DMS 273 treated with DMSO at 0.1 percent for 48 hours (cell line): ENCODE results near the gene FN3KRP.
"Not testable (repeated sequence)": the region's sequence is repeated elsewhere in the genome, so short reads cannot be mapped to it uniquely, and the experiment has no call there.

Experiments used
- DNase-seq: peaks from one replicate; lab custom pipeline; 2025; lab: John Stamatoyannopoulos, UW

Gene FN3KRP

DNA sequence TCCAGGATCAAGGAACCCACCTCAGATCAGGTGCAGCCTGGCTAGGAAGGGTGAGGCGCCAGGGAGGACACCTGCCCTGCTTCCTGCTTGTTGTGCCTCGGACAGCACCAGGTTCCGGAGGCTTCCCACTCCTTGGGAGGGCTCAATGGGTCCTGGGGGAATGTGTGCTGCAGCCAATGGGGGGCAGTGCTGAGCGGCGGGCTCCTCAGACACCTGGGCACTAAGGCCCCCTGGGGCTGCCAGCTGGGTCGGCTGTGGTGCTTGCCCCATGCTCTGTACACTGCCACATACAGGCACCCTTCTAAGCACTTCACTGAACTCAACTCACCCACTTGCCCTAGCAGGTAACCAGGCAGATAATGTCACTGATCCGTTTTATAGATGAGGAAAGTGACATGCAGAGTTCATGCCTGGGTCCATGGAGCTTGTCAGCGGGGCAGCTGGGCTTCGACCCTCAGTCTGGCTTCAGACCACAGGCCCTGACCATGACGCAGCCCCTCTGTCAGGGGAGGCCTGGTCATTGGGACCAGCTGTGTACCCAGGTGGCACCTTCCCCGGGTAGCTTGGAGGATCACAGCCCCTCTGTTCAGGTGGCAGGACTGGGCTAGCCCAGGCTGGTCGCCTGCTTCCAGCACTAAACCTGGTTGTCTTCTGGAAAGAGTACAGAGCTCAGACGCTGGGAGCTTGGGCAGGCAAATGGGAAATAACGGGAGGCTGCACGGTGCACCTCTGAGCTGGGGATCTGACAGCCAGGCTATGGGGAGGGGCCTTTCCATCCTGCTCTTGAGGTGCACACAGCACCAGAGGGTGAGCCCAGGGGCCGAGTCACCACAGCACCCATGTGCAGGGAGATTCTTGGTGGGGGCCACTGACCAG lies 27.1 kb downstream of the FN3KRP start:
- DNase-seq = no peak

DNA sequence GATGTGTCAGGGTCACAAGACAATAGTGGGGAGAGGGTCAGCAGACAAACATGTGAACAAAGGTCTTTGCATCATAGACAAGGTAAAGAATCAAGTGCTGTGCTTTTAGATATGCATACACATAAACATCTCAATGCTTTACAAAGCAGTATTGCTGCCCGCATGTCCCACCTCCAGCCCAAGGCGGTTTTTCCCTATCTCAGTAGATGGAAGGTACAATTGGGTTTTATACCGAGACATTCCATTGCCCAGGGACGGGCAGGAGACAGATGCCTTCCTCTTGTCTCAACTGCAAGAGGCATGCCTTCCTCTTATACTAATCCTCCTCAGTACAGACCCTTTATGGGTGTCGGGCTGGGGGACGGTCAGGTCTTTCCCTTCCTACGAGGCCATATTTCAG lies 28.2 kb downstream of the FN3KRP start:
- not testable (repeated sequence) for DNase-seq

DNA sequence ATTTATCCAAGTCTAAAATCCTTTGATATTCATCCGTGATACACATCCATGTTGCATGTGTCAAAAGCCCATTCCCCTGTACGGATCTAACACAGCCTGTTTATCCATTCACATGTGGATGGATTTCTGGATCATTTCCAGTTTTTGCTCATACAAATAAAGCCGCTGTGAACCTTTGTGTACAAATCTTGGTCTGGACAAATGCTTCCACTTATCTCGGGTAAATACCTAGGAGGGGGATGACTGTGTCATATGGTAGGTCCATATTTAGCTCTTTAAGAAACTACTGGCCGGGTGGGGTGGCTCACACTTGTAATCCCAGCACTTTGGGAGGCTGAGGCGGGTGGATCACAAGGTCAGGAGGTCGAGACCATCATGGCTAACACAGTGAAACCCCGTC lies 29.0 kb downstream of the FN3KRP start:
- no peak for DNase-seq

DNA sequence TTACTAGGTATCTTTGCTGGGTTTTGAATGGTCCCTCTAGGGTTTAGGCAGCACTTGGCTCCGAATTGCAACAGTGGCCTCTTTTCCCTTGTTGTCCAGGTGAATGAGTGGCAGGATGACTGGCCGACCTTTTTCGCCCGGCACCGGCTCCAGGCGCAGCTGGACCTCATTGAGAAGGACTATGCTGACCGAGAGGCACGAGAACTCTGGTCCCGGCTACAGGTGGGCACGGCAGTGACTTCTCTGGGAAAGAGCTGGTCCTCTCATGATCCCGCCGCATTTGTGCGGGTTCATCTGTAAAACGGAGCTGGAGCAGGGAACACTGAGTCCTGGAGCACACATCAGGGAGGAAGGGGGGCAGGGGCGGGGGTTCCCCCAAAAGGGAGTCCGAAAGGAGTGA lies 32.2 kb downstream of the FN3KRP start:
- no peak for DNase-seq

DNA sequence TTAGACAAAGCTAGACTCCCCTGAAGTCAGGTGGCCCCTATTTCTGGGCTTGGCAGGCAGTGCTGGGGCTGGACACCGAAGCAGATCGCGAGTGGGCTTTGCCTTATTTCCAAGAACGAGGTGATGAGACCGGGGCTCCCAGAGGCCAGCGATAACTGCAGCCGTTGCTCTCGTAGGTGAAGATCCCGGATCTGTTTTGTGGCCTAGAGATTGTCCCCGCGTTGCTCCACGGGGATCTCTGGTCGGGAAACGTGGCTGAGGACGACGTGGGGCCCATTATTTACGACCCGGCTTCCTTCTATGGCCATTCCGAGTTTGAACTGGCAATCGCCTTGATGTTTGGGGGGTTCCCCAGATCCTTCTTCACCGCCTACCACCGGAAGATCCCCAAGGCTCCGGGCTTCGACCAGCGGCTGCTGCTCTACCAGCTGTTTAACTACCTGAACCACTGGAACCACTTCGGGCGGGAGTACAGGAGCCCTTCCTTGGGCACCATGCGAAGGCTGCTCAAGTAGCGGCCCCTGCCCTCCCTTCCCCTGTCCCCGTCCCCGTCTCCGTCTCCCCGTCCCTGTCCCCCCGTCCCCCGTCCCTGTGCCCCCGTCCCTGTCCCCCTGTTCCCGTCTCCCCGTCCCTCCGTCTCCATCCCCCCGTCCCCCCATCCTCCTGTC lies 33.9 kb downstream of the FN3KRP start:
- no peak for DNase-seq

DNA sequence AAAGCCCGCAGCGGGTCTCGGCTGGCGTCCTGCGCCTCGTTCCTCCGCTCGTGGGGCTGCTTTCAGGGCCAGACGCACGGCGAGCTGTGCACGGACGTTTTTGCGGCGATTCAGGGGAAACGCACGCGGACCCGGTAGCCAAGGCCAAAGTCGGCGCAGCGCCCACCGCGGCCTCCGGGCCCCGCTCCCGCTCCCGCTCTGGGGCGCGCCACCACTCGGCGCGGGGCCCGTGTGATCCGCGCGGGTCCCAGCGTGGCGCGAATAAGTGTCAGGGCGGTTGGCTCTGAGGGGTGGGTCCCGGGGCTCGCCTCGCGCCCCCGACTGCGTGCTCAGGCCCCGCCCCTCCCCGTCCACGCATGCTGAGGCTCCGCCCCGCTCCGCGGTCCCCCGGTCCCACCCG lies 34.7 kb downstream of the FN3KRP start:
- DNase-seq = no peak

DNA sequence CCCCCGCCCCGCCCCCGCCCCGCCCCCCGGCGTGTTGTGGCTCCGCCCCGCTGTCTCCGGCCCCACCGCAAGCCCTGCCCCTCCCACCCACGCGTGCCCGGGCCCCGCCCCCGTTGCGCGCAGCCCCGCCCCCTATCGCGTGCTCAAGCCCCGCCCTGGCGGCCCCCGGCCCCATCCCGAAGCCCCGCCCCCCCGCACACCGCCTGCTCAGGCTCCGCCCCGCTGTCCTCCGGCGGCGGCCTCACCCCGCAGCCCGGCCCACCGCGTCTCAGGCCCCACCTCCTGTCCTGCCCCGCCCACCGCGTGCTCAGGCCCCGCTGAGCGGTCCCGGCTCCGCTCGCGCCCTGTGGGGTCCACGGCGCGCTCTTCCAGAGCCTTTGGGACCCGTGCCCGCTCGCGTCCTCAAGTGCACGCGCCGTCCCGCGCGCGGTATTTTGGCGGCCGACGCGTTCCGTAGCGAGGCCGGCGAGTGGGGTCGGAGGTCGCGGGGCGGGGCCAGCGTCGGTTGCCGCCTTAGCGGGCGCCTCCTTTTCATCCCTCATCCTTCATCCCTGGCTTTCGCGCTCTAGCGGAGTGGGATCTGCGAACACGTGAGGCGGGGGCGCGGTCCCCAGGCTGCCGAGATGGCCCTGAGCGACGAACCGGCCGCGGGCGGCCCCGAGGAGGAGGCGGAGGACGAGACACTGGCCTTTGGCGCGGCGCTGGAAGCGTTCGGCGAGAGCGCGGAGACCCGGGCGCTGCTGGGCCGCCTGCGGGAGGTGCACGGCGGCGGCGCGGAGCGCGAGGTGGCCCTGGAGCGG lies 35.3 kb downstream of the FN3KRP start, which contains the start of gene TBCD:
TSS of gene TBCD (plus strand) at position 495 of the 800 bp plus-strand sequence. CDS start at position 624, 129 bp downstream.
- peak; percentile 69 for DNase-seq

DNA sequence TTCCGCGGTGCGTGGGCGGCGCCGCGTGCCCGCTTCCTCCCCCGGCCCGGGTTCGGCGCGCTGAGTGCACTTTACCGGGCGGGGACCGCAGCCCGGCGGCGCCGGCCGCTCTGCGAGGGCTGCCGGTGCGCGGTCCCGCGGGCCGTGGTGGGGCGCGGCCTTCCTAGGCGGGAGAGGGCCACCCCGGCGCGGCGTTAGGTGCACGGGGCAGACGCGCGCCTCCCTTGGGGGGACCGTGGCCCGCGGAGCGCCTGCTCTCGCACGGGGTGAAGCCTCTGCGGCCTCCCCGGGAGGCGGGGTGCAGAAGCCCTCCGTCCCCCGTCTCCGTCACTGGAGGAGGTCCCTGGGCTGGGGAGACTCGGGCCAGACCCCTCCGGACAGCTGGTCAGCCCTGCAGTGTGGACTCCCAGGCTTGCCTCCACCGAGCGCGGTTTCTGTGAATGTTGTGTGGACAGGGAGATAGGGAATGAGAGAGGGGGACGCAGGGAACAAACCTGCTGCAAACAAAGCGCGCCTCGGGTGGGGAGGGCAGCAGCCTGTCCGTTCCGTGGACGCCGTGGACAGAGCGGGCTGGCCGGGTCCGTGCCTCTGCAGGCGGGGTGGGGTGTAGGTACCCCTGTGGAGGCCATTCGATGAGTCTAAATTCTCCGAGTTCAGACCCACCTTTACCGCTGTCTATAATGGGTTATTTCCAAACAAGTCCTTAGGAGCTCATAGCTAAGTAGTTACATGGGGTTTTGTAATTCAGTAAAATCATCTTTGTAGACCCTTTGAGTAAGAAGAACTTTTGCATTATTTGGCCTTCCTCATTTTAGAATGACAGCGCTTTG lies 36.1 kb downstream of the FN3KRP start:
- DNase-seq = no peak

DNA sequence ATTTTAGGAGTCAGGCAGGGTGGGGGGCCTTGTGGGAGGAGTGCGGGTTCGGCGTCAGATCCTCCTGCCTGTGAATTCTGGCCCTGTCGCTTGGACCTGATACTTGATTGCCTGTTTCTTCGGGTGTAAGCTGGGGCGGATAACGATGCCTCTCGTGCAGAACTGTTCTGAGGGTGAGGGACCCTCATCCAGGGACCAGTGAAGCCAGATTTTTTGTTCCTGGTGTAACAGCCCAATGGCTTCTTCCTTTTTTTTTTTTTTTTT lies 36.6 kb downstream of the FN3KRP start:
- no peak for DNase-seq

DNA sequence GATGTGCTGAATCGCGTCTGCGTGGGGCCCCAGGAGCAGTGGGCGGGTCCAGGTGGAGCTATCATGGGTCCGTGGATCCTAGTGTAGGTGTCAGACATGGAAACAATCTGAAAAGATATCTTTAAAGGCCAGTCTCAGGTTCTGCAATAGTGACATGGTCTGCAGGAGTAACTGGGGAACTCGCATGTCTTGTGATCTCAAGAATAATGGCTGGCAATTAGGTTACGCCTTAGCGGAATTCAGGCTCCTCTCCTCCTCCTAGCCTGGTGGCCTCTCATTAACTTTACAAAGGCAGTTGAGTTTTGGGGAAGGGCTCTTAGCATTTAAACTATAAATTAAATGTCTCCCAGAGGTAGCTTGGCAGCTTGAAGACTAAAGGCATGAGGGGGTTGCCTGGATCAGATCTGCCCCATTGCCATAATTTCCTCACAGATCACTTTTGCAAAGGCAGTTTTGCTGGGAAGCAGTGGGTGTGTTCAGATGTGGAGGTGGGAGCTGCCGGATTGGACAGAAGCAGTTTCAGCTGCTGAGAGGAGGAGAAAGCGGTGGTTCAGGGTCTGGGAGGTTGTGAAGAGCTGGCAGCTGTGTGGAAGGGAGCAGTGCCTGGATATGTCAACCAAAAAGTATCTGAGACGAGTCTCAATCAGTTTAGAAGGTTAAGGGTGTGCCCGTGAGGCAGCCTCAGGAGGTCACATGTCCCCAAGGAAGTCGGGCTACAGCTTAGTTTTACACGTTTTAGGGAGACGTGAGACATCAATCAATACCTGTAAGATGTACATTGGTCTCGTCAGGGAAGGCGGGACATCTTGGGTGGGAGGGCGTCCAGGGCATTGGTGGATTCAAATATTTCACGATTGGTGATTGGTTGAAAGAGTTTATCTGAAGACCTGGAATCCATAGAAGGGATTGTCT lies 38.0 kb downstream of the FN3KRP start:
- DNase-seq = no peak

DNA sequence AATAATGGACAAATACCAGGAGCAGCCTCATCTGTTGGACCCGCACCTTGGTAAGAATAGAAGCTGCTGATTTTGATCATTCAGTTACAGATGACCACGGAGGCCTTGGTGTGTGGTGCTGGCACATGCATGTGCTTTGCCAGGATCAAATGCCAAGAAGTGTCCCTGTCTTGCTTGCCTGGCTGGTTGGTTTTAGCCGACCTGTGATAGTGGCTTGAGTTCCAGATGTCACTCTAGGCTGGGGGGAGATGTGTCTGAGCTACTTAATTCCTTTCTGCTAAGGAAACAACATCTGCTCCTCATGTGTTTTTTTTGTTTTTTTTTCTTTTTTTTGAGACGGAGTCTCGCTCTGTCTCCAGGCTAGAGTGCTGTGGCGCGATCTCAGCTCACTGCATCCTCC lies 39.7 kb downstream of the FN3KRP start:
- DNase-seq = no peak

DNA sequence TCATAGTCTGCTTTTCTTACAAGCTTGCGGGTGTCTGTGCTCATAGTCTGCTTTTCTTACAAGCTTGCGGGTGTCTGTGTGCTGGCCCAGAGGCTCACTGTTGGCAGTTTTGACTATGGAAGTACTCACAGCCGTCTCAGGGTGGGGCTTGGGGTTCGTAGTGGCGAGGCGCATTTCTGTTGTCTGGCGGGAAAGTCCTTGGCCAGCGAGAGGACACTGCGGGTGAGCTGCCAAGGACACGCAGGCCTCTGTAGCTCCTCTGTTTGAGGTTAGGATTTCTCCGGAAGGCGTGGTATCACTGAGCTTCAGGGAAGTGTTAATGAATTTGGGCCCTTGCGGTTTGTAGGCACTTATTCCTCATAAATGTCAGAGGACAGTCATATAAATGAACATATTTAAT lies 48.9 kb downstream of the FN3KRP start:
- no peak for DNase-seq

DNA sequence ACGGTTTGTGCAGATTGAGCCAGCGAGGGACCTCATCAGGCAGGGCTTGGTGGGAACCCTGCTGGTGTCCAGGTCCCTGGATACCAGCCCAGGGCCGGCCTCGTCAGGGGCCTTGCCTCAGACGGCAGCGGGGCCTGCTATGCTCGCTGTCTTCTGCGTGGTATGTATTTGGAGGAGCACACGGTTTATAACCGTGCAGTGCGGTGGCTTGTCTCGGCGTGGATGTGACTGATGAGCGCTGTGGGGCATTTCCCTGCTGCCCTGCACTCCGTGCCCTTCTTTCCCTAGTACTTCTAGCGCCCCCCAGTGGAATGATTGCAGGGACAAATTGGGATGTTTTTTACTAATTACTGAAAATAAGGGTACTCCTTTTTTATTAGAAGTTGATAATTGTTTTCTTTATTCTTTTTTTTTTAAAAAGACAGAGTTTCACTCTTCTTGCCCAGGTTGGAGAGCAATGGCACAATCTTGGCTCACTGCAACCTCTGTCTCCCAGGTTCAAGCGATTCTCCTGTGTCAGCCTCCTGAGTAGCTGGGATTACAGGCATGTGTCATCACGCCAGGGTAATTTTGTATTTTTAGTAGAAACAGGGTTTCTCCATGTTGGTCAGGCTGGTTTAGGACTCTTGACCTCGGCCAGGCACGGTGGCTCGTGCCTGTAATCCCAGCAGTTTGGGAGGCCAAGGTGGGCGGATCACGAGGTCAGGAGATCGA lies 50.7 kb downstream of the FN3KRP start:
- DNase-seq = no peak

DNA sequence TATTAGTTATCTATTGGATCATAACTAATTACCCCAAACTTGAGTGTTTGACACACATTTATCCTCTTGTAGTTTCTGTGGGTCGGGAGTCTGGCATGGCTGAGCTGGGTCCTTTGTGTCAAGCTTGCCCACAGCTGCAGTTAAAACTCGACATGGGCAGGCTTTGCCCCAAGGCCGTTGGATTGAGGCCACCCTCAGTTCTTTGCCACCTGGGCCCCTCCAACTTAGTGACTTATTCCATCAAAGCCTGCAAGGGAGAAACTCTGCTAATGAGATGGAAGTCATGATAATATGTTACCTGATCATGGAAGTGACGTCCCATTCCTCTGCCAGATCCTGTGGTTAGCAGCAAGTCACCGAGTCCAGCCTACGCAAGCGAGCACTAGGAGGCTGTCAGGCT lies 52.5 kb downstream of the FN3KRP start:
- no peak for DNase-seq

DNA sequence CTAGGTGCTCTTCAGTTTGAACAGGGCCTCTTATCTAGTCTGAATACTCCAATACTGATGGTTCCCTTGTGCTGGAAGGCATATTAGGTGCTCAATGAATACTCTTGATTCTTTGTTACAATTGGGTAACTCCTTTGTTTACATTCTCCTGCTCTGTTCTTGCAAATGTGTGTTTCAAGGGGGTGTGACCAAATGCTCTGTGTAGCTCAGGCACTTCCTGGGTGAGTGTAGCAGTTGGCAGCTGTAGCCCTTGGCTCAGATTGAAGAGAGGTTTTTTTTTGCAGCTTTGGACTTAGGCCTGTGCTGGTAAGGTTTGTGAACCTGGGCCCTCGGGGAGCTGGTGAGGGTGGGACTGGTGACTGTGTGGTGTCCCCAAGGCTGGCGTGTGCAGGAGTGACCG lies 55.5 kb downstream of the FN3KRP start:
- DNase-seq = no peak

DNA sequence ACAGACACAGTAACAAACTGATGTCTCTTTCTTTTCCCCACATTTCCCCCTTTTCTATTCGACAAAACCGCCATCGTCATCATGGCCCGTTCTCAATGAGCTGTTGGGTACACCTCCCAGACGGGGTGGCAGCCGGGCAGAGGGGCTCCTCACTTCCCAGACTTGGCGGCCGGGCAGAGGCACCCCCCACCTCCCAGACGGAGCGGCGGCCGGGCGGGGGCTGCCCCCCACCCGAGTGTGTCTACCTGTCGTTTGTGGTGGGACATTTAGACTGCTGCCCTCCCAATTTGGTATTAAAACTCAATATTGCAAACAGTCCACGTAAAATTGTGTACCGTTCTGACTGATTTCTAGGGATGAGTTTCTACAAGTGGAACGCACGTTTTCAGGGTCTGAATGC lies 58.0 kb downstream of the FN3KRP start:
- DNase-seq = not testable (repeated sequence)

DNA sequence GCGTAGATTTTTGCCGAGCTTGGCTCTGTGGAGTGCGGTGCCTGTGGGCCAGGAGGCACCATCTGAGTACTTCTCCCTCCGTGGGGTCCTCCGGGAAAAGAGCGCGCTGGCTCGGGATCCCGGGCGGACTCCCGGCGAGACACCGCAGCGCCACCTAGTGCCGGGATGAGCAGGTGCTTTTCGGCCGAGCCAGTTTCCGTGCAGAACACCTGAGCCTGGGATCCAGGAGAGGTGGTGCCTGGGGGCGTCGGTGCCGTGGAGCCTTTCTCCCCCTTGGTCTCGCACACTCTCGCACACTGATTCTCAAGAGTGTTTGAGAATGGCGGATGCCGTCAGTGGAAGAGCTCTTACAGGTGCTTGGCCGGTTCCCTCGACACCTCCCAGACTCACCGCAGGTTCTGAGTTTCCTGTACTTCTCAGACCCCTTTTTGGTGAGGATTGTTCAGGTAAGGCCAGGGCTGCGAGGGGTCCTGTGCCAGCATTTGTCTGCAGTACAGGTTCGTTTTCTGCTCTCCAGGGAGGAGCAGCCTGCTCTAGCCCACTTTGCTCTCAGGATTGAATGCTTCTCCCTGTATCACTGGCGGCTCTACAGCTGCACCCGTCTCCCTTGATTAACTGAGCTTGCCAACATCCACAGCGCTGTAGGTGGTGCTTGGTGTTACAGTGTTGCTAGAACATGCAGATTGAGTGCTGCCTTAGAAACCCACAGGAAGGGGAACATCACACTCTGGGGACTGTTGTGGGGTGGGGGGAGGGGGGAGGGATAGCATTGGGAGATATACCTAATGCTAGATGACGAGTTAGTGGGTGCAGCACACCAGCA lies 58.7 kb downstream of the FN3KRP start:
- DNase-seq = no peak

DNA sequence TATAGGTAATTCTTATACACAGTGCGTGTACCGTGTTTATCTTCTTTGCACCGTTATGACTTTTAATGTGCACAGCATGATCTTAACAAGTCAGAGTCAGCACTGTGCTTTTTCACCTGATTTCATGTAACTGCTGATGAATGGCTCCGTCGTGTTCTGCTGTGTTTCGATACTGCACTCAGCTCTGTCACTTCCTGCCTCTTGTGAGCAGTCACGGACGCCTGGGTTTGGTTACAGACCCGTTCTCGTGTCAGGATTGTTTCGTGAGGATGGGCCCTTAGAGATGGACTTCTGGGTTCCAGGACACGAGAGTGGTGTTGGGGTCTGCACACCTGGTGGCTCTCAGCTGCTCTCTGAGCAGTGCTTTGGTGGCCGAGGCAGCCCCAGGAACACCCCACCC lies 59.9 kb downstream of the FN3KRP start:
- no peak for DNase-seq
